Large intestine (tissue), 3 donors: ENCODE results near the gene MAD1L1. TPM values are rescaled to one million over a fixed set of nuclear protein-coding genes. Genes with fewer than 3 reads are reported as not detected.
"Not testable (repeated sequence)": the region's sequence is repeated elsewhere in the genome, so short reads cannot be mapped to it uniquely, and the experiment has no call there.

Experiments
- DNase-seq, 2 donors: peaks; one replicate each; pipeline versions ENCODE4 v3.0.0 to v3.0.0-alpha.2; 2013
- H3K27ac ChIP-seq: one replicate; pipeline ENCODE4 v1.5.1; 2013; ENCODE audit warnings: low read length
- H3K27me3 ChIP-seq: 2 replicates; pipeline ENCODE4 v1.6.1; 2013; ENCODE audit warnings: low read length; ENCODE audit not compliant: control insufficient read depth, insufficient read depth
- H3K36me3 ChIP-seq: 2 replicates; pipeline ENCODE4 v1.6.1; 2013; ENCODE audit warnings: low read length; ENCODE audit not compliant: control insufficient read depth, insufficient read depth
- H3K4me1 ChIP-seq: one replicate; pipeline ENCODE4 v1.6.1; 2013; ENCODE audit warnings: low read length; ENCODE audit not compliant: control insufficient read depth, insufficient read depth
- H3K4me3 ChIP-seq: one replicate; pipeline ENCODE4 v1.5.1; 2013; ENCODE audit warnings: low read length
- H3K9me3 ChIP-seq: one replicate; pipeline ENCODE4 v1.6.1; 2013; ENCODE audit warnings: mild to moderate bottlenecking, low read depth, low read length, moderate library complexity; ENCODE audit not compliant: control insufficient read depth
- WGBS: methylation state at CpG from one replicate; pipeline ENCODE4 v1.1.5; 2013; ENCODE audit warnings: low lambda C conversion rate; ENCODE audit not compliant: insufficient coverage; 5-methylcytosine and 5-hydroxymethylcytosine counted together
- polyA plus RNA-seq: library from polyadenylated mRNA; unstranded; fragments of 120-200 nt; gene quantifications from one replicate; pipeline ENCODE4 v1.2.1, GENCODE V29; 2013

MAD1L1 gene
- polyA plus RNA-seq, 1 donor = 15.1 TPM

DNA sequence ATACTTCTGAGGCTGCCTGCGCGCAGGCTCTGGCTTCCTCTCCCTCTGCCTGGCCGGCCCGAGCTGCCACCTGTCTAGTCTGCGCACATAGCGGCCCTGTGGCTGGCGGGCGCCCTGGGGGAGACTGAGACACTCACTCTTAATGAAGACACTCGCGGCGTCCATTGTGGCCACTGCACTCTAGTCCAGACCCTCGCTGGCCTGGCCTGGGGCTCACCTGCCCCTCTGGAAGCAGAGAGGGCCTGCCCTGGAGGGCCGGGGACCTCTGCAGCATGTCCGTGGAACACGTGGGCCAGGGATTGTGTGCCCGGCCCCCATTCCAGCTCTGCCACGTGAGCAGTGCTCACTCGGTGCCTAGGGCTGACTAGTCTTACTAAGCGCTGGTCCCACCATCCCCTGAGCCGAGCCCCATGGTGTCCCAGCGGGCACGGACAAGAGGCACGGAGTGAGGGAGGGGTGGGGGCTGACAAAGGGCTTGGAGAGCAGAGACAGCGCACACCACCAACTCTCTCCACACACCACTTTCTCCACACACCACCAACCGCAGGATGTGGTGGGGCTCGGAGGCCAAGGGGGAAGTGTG, 413.4 kb downstream of the MAD1L1 start:
- DNase-seq = no peak
- H3K4me3 ChIP-seq = no peak overlapping the region
- WGBS = no CpG with 5 or more reads among the region's 26 CpGs
- H3K4me1 ChIP-seq = no peaks in the 10 kb centered on the region
- H3K36me3 ChIP-seq = no peaks in the 10 kb centered on the region
- no peak overlapping the region for H3K27ac ChIP-seq
- H3K9me3 ChIP-seq = no peaks in the 10 kb centered on the region
- H3K27me3 ChIP-seq = no peaks in the 10 kb centered on the region

DNA sequence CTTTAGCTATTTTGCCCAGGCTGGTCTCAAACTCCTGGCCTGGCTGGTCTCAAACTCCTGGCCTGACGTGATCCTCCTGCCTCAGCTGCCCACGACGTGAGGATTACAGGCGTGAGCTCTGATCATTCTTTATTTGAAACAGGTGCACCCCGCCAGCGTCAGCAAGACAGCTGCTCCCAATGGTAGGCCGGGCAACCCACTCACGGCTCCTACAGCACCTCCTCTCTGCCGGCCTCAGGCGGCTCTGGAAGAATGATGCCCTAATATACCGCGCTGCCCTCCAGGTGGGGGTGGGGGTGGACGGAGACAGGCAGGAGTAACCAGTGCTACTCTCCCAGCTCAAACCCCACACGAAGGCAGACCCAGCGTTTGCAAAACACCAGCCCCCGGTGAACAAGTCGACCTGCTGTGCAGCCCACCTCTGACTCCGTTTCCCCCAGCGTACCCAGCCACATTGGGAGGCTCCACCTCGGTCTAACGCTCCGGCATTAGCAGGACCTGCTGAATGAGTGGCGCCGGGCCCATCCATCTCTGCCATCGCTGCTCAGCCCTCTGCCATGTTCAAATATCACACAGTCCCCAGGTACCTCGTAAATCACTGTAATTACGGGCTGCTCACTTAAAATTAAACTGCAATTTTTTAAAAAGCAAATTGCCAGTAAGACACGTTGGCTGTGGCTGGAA, 414.0 kb downstream of the MAD1L1 start:
- Histone ChIP-seq H3K27ac (no peak overlapping the region), H3K27me3 (no peaks in the 10 kb centered on the region), H3K4me1 (no peaks in the 10 kb centered on the region), H3K4me3 (no peak overlapping the region), H3K9me3 (no peaks in the 10 kb centered on the region), H3K36me3 (no peaks in the 10 kb centered on the region)
- 80% methylated on average over 1 of the region's 28 CpGs for WGBS
- DNase-seq = no peak

DNA sequence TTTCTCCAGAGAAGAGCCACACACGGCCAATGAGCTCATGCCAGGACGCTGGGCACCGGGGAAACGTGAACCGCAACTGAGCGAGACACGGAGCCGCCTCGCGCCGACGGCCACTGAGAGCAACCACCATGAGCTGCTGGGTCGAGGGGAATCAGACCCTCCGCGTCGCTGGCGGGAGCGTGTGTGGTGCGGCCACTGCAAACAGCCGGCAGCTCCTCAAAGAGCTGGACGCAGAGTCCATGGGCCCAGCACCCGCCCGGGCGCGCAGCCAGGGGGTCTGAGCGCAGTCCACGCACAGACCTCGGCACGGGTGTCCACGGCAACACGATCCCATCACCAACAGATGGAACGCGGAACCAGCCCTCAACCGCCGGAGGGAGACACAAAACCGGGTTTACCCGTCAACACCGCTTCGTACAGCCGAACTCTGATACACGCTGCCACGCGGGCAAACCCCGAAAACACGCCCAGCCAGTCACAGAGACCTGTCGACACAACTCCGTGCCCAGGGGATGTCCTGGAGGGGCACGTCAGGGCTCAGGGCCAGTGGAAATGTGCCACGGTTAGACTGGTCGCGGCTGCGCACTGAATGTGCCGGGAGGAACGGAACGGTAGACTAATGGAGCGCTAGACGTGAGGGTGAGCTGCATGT, 415.6 kb downstream of the MAD1L1 start:
- H3K27ac ChIP-seq = no peak overlapping the region

DNA sequence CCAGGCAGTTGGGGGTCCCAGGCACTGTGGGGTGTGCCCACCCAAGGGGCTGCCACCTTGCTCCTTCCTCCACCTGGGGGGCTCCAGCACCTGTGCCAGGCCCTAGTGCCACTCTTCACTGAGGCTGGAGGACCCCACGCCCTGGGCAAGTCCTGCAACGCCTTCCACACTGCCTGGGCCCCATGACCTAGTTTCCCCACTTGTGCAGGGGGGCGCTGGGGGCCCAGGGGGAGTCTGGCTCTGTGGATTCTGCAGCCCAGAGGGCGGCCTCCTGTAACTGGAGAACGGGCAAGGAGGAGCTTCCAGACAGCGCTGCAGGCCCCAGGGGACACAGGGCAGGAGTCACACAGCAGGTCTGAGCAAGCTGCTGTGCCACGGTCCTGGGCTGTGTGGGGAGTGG, 416.3 kb downstream of the MAD1L1 start:
- no CpG with 5 or more reads among the region's 7 CpGs for WGBS
- H3K27me3 ChIP-seq, H3K36me3 ChIP-seq, H3K4me1 ChIP-seq, H3K9me3 ChIP-seq, H3K27ac ChIP-seq, DNase-seq, H3K4me3 ChIP-seq: not testable (repeated sequence)

More for the DNA sequence above, 415.6 kb downstream of the MAD1L1 start:
- no peaks in the 10 kb centered on the region for H3K36me3 ChIP-seq
- H3K4me1 ChIP-seq = no peaks in the 10 kb centered on the region
- no peak overlapping the region for H3K4me3 ChIP-seq
- no peak for DNase-seq
- no peaks in the 10 kb centered on the region for H3K27me3 ChIP-seq
- no peaks in the 10 kb centered on the region for H3K9me3 ChIP-seq
- WGBS = no CpG with 5 or more reads among the region's 57 CpGs

DNA sequence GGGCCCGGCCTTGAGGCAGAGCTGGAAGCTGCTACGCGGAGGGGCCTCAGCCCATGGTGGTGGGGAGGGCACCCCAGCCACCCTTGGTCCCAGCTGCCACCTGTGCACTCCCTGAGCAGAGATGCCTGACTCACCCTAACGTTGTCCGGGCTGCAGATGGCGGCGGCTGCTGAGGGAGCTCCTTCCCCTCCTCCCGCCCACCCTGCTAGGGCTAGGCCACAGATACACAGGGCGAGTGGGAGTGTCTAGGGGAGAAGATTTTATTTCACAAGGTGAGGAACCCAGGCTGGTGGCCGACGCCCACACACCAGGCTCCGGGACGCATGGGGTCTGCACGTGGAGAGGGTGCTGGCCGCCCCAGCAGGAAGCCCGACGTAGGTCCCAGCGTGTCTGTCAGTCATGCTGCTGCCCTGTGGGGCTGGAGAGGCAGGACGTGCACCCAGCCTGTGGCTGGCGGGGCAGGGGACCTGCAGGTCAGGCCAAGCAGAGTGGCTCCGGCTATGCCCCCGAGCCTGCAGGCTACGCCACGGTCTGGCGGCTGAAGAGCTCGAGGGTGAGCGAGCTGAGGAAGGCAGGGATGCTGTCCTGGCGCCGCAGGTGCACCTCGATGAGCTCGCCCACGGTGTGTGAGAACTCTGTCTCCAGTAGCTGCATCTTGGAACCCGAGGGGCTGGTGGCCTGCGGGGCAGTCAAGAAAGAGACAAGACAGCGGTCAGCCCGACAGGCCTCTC, 417.0 kb downstream of the MAD1L1 start:
- H3K27ac ChIP-seq, H3K9me3 ChIP-seq, DNase-seq, H3K4me3 ChIP-seq, H3K27me3 ChIP-seq, H3K36me3 ChIP-seq, H3K4me1 ChIP-seq: not testable (repeated sequence)
- WGBS = no CpG with 5 or more reads among the region's 36 CpGs

DNA sequence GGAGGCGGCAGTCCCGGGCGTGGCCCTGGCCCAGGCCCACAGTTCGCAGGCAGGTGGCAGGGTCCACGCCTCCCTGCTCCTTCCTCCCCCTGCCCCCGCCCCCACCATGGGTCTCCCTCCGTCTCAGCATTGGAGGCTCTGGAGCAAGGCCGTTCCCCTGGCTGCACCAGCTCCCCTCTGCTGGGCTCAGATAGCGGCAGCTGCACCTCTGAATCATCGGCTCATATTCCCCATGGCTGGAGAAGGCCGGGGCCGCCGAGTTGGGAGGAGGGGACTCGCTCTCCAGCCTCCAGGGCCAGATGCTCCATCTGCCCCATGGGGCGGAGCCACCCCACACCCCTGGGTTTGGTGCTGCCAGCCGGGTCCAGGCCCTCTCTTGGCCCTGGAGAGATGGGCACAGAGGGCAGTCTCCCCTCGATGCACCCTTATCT, 417.7 kb downstream of the MAD1L1 start:
- Histone ChIP-seq H3K9me3 (no peaks in the 10 kb centered on the region), H3K27ac (no peak overlapping the region), H3K4me1 (no peaks in the 10 kb centered on the region), H3K36me3 (no peaks in the 10 kb centered on the region), H3K4me3 (no peak overlapping the region), H3K27me3 (no peaks in the 10 kb centered on the region)
- no peak for DNase-seq
- no CpG with 5 or more reads among the region's 17 CpGs for WGBS

DNA sequence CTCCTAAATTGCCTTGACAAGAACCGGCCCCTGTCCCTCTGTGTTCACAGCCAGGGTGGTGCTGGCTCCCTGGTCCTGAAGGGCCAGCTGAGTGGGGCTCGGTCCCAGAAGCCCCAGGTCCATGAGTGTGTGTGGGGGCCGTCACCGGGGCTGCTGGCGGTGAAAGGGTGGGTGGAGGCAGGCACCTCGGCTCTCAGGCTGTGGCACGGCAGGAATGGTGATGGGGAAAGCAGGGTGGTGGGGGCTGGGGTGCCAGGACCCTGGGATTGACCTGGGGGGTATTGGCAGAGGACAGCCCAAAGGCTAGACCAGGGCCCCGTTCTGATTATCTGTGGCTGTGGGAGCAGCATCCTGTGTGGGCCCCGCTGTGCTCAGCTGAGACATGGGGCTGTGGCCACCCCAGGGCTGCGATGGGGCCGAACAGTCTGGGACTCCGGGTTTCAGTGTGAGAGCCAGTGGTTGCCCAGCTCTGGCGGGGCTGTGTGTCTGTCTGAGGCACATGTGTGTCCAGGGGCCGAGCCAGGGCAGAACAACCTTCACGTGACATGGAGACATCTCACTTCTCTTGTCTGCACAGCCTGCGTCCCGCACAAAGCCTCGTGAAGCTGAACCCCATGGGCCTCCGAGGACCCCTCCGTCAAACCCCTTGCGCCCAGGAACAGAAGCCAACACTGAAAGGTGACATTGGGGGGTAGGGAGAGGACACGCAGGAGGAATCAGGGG, 418.5 kb downstream of the MAD1L1 start:
- Histone ChIP-seq H3K36me3 (no peaks in the 10 kb centered on the region), H3K9me3 (no peaks in the 10 kb centered on the region), H3K4me1 (no peaks in the 10 kb centered on the region), H3K27me3 (no peaks in the 10 kb centered on the region), H3K27ac (no peak overlapping the region), H3K4me3 (no peak overlapping the region)
- WGBS = no CpG with 5 or more reads among the region's 22 CpGs
- DNase-seq = no peak

DNA sequence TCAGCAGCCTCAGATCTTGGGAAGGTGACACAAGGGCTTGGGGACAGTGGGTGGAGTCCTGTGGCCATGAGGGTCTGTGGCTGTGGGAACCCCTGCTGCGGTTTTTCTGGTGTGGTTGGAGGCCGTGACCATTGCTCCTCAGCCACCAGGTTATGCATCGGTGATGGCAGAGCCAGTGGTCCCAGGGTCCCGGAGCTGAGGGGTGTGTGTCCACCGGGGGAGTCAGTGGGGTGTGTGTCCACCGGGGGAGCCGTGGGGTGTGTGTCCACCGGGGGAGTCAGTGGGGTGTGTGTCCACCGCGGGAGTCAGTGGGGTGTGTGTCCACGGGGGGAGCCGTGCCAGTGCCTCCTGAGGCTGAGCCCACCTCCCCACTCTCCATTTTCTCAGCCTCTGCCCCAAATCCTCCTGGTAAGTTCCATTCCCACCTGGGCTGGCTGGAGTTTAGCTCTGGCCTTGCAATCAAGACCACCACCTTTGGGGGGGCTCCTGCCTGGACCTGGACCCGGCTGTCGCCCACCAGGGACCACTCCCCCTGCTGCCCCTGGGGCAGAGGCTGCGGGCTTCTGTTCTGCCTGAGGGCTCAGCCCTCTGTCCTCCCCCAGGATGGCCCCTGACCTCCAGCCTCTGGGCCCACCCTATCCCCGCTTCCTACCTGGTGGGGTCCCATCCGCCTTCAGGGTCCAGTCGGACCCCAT, 419.2 kb downstream of the MAD1L1 start:
- DNase-seq = no peak
- no peak overlapping the region for H3K4me3 ChIP-seq
- no peaks in the 10 kb centered on the region for H3K27me3 ChIP-seq
- H3K9me3 ChIP-seq = no peaks in the 10 kb centered on the region
- H3K27ac ChIP-seq = no peak overlapping the region
- H3K4me1 ChIP-seq = no peaks in the 10 kb centered on the region
- H3K36me3 ChIP-seq = no peaks in the 10 kb centered on the region
- no CpG with 5 or more reads among the region's 18 CpGs for WGBS

DNA sequence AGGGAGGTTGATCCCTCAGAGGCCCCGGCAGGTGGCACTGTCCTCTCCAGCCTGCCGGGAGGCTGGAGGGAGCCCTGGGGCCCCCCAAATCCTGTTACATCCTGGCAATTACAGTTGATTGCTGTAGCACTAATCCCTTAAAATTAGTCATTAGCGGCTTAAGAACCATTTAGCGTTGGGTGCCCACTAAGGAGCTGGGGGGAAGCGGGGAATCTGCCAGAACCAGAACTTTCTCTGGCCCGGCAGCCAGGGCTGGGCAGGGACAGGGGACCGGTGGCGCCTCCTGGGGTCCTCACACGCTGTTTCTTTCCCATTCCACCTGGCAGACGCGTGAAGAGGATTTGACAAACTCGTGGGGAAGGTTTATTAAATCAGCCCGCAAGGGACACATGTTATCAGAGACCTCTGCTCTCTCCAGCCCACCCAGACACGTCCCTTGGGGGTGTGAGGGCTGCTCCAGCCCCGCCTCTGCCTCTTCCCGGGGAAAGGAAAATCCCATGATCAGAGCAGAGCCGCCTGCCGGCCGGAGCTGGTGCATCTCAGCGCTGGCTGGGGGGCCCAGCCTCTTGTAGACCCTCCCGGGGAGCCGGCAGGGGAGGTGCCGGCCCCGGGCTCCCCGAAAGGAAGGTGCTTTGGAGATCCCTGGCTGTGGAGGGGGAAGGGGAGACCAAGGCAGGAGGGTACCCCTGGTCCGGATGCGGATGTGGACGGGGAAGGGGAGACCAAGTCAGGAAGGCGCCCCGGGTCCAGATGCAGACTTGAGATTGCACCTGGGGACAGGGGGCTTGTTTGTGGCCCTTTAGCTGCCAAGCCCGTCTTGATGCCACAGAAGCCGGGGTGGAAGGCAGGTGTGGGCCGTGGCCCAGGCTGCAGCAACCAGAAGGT, 420.0 kb downstream of the MAD1L1 start:
- Histone ChIP-seq H3K36me3 (no peaks in the 10 kb centered on the region), H3K4me3 (no peak overlapping the region), H3K27ac (no peak overlapping the region), H3K27me3 (no peaks in the 10 kb centered on the region), H3K9me3 (no peaks in the 10 kb centered on the region), H3K4me1 (no peaks in the 10 kb centered on the region)
- no CpG with 5 or more reads among the region's 33 CpGs for WGBS
- DNase-seq = peak in 1 of 2 donors; percentile 49
